Stimulated activated CD4-positive, alpha-beta T cell treated with anti-CD3 and anti-CD28 coated beads, Interleukin-4, amount 100 ng/mL, for 48 hours (primary cell): ENCODE measurements around the gene PML.
"Not testable (repeated sequence)": the region's sequence is repeated elsewhere in the genome, so short reads cannot be mapped to it uniquely, and the experiment has no call there.

Experiments
- DNase-seq, 2 donors: peaks; one replicate each; pipeline ENCODE4 v3.0.0-alpha.2; 2020; ENCODE audit warnings: low read depth in 2 of 2

Gene PML

DNA sequence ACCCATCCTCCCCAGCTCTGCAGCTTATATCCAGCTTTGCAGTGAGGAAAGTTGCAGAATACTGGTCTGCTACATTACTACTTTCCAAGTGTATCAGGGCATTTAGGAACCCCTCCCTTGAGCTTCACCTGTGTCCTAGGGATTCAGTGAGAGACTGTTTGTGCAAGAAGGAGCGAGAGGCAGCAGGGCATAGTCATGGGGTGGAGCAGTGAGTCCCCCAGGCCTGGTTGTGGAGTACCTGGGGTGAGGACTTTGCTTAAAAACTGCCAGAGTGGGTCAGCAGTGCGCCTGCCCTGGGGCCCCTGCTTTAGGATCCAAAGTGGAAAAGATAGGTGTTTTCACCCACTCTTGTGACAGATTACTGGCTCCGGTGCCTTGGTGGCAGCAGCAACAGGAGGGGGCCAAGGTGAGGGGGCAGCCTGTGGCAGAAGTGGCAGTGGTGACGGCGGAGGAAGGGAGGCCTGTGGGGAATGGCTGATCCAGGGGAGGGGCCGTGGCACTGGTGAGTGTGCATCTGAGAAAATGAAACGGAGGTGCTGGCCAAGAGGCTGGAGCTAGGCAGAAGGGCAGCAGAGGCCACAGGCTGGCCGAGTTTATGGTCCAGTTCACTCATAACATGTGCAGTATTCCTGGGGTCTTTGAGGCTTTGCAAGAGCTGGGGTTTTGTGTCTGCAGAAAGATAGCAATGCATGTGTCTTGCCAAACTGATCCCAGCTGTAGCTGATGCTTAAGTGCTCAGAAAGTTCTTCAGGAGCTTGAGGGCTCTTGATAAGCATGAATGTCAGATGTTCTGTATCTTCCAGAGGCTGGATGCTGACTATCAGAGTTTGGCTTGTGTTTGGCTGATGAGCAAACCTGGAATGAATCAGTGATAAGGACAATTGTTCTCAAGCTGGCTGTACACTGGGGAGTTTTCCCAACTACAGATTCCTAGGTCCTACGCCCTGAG lies 44.5 kb downstream of the PML start:
- DNase-seq: no peak

GRCh38 chr15:74039656-74040010 lies 45.1 kb downstream of the PML start:
- DNase-seq: no peak

GRCh38 chr15:74040109-74040850 lies 45.8 kb downstream of the PML start:
- DNase-seq: no peak

- no peak for DNase-seq
These were observed 46.8 kb downstream of the PML start for GRCh38 chr15:74041311-74041756.

DNA sequence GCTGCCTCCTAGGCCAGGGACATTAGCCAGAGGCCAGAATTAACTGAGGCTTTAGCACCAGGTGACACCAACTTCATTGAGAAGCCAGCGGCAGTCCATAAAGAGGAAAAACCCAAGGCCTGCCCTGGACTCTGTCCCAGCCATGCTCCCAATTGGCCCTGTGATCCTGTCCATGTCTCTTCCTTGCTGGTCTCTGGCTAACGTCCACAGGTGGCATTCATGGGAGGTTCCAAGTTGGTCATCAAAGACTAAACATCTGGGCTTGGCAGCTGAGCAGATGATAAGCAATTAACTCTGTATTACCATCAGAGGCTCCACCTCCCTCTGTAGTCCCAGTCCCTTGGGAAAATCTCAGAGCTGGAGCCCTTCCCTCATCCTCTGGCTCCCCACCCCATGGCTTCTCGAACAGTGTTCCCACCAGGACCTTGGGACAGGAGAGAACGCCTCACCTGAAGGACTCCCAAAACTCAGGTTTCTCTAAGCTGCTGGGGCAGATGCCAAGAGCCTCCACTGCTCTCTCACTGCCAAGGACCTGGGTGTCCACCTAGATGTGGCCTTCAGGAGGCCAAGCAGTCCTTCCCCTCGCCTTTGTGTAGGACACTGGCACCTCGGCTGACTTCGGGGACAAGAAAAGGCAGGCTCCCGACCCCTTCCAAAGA lies 47.4 kb downstream of the PML start:
- no peak for DNase-seq

- DNase-seq: no peak
These were observed 48.3 kb downstream of the PML start for GRCh38 chr15:74042603-74043424.

- no peak for DNase-seq
These were observed 49.1 kb downstream of the PML start for GRCh38 chr15:74043425-74044266.

DNA sequence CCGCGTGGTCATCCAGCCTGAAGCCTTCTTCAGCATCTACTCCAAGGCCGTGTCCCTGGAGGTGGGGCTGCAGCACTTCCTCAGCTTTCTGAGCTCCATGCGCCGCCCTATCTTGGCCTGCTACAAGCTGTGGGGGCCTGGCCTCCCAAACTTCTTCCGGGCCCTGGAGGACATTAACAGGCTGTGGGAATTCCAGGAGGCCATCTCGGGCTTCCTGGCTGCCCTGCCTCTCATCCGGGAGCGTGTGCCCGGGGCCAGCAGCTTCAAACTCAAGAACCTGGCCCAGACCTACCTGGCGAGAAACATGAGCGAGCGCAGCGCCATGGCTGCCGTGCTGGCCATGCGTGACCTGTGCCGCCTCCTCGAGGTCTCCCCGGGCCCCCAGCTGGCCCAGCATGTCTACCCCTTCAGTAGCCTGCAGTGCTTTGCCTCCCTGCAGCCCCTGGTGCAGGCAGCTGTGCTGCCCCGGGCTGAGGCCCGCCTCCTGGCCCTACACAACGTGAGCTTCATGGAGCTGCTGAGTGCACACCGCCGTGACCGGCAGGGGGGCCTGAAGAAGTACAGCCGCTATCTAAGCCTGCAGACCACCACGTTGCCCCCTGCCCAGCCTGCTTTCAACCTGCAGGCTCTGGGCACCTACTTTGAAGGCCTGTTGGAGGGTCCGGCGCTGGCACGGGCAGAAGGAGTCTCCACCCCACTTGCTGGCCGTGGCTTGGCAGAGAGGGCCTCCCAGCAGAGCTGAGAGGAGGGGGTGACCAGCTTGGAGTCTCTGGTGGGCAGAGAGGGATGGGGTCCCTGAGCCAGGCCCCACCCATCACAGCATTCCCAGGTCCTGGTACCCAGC lies 50.0 kb downstream of the PML start:
- DNase-seq: no peak

DNA sequence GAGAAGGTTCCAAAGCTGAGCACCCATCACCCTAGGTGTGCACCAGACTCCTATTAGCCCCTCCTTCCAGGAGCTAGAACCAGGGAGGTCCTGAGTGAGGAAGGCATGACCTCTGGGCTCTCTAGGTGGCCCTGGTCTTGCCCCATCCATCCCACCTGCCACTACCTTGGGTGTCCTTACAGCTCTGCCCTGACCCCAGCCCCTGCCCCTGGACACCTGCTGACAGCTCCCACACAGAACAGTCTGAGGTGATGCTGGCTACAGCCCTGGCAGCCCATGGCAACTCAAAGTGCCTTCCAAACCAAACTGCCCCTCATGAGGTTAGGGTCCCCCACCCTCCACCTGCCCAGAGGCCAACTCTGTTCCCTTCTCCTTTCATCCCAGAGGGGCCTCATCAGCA lies 50.7 kb downstream of the PML start:
- no peak for DNase-seq

DNA sequence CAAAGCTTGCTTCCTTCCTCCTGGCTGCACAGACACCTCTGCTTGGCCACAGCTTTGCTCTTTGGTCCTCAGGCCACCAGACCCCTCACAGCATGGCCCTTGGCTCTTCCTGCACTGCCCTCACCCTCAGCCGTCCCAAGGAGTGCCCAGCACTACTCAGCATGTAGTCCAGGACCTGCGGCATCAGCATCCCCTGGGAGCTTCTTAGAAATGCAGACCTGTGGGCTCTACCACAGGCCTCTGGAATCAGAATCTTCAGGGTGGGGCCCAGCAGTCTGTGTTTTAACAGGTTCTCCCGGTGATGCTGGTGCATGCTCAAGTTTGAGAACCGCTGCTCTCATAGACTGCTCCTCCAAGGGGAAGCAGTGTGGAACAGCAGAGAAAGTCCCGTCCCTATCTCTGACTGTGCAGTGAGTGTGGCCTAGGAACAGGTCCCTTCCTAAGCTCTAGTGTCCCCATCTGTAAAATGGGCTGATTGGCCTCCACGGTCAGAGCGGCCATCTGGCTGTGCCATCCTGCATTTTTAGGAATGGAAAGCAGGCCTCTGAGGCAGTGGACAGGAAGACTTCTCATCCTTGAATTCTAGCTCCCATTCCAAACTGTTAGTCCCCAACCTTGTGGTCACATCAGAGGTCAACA lies 51.2 kb downstream of the PML start:
- DNase-seq: no peak

DNA sequence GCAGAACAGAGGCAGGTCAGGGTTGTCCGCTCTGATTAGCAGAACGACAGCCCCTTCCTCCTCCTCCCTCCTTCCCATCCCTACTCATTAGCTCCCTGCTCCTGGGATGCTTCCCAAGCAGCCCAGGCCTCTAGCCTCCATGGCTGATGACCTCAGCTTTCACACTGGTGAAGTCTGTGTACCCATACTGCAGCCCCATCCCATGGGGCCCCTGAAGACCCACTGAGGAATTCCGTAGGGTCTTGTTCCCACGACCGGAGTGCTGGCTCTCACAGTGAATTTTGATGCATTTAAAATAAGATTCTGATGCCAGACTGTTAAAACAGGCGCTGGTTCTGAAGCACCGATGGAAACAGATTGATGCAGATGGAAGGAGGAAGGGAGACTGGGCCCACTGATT lies 51.8 kb downstream of the PML start:
- no peak for DNase-seq

GRCh38 chr15:74050127-74050526 lies 55.6 kb downstream of the PML start:
- no peak for DNase-seq

- DNase-seq: no peak
These were observed 56.2 kb downstream of the PML start for GRCh38 chr15:74050556-74051234.

DNA sequence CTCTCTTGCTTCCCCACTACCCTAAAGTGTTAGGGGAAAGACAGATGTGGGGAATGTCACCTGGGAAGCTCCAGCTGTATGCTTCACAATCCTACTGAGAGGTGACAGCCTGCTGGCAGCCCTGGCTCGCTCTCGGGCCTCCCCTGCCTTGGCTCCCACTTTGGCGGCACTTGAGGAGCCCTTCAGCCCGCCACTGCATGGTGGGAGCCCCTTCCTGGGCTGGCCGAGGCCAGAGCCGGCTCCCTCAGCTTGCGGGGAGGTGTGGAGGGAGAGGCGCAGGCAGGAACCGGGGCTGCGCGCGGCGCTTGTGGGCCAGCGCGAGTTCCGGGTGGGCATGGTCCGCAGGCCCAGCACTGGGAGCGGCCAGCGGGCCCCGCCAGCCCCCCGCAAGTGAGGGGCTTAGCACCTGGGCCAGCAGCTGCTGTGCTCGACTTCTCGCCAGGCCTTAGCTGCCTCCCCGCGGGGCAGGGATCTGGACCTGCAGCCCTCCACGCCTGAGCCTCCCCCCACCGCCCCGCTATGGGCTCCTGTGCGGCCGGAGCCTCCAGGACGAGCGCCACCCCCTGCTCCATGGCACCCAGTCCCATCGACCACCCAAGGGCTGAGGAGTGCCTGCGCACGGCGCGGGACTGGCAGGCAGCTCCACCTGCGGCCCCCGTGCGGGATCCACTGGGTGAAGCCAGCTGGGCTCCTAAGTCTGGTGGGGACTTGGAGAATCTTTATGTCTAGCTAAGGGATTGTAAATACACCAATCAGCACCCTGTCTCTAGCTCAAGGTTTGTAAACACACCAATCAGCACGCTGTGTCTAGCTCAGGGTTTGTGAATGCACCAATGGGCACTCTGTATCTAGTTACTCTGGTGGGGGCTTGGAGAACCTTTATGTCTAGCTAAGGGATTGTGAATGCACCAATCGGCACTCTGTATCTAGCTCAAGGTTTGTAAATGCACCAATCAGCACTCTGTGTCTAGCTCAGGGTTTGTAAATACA lies 58.0 kb downstream of the PML start:
- DNase-seq: not testable (repeated sequence)

DNA sequence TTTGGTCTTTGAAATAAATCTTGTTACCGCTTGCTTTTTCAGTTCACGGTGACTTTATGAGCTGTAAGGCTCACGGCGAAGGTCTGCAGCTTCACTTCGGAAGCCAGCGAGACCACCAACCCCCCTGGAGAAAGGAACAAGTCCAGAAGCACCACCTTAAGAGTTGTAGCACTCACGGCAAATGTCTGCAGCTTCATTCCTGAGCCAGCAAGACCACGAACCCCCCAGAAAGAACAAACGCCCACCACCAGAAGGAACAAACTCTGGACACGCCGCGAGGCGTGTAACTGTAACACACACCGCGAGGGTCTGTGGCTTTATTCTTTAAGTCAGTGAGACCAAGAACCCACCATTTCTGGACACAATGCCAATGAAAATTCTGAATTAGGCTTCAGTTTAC lies 59.0 kb downstream of the PML start:
- DNase-seq: no peak

- peak; percentile 66 to 68 for DNase-seq
These were observed 59.5 kb downstream of the PML start for GRCh38 chr15:74053941-74054529.

GRCh38 chr15:74055804-74056203 lies 61.3 kb downstream of the PML start:
- DNase-seq: no peak
